ENCODE measurements around the gene SYNGR2.
"Not testable (repeated sequence)": the region's sequence is repeated elsewhere in the genome, so short reads cannot be mapped to it uniquely, and the experiment has no call there.

The SYNGR2 gene

DNA sequence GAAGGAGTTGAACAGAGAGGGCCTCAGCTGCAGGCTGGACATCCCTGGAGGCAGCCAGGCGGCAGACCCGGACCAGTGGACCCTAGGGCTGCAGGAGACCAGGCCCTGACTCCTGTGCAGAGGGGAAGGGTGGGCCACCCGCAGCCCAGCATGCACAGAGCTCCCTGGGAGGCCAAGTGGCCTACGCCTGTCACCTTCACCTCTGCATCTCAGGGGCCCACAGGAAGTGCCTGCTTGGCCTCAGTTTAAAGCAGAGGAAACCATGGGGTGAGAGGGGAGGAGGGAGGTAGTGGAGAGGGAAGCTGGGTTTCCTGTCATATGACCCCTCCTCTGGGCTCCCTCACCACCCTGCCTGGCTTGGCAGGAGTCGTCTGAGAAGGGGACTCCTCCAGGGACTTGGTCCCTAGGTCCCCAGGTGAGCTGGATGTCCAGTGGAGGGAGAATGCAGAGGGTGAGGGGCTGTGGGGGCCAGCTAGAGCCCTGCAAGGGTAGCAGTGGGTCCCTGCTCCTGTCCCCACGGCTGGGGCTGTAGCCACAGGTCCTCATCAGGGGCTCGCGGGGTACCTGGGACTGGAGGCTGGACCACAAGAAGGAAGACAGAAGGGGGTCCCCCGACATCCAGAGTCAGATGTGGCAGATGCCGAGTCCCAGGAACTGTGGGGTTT lies 37.8 kb upstream of the SYNGR2 start, which contains the start of gene TMC8:
TMC8 (plus strand) TSS at position 335 of the 665 bp plus-strand sequence. CDS start 818 bp downstream, outside the sequence.
- peak; percentile 81 for DNase-seq

DNA sequence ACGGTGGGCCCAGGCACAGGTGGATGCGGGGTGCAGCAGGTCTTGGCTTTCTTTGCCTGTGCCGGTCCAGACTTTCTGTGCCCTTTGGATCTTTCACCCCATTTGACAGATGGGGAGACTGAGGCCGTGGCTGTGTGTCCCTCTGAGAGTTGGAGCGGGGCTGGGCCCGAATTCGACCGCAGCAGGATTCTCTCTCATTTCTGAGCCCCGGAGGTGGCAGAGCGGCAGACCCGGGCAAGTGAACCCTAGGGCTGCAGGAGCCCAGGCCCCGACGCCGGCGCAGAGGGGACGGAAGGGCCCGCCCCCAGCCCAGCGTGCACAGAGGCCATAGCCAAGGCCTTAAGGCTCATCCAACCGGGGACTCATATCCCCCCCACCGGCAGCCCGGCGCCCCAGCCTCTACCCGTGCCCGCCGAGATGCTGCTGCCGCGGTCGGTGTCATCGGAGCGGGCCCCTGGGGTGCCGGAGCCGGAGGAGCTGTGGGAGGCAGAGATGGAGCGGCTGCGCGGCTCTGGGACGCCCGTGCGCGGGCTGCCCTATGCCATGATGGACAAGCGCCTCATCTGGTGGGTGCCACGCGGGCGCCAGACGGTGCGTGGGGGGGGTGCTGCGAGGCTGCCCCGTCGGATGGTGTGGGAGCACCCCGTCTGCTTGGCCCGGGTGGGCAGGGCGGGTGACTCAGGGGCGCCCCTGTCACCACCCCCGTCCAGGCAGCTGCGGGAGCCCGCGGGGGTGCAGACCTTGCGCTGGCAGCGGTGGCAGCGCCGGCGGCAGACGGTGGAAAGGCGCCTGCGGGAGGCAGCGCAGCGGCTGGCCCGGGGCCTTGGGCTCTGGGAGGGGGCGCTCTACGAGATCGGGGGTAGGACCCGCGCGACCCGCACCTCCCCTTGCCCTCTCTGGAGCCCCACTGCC lies 37.0 kb upstream of the SYNGR2 start:
- DNase-seq: peak; percentile 66

DNA sequence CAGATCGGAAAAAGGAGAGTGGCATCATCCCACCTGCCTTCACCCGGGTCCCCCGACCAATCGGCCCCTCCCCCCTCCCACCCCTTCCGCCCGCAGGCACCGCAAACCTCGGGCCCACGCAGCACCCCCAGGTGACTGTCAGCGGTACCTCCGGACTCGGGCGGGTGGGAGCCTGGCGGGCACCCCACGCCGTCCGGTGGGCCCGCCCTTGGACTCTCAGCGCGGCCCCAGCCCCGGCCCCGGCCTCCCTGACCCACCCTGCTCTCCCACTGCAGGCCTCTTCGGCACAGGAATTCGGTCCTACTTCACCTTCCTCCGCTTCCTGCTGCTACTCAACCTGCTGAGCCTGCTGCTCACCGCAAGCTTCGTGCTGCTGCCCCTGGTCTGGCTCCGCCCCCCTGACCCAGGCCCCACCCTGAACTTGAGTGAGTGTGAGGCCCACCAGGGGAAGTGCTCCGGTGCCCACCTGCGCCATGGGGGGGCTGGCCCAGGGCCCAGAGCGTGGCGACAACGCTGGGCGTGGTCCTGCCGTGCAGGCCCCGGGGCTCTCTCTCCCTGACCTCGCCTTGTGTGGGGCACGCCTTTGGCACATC lies 36.2 kb upstream of the SYNGR2 start:
- peak; percentile 74 for DNase-seq

DNA sequence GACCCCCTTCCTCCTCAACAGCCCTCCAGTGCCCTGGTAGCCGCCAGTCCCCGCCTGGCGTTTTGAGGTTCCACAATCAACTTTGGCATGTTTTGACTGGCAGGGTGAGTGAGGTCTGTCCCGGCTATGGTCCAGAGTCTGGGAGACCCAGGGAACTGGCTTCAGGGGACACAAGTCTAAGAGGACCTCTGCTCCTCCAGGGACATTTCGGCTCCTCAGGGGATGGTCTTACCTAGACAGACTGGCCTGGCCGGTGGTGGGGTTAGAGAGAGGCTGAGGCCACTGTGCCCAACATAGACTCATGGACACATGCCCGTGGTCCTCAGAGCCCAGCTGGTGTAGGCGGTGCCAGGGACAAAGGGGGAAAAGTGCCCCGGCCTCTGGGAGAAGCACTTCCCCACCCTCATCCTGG lies 35.6 kb upstream of the SYNGR2 start:
- DNase-seq: no peak

DNA sequence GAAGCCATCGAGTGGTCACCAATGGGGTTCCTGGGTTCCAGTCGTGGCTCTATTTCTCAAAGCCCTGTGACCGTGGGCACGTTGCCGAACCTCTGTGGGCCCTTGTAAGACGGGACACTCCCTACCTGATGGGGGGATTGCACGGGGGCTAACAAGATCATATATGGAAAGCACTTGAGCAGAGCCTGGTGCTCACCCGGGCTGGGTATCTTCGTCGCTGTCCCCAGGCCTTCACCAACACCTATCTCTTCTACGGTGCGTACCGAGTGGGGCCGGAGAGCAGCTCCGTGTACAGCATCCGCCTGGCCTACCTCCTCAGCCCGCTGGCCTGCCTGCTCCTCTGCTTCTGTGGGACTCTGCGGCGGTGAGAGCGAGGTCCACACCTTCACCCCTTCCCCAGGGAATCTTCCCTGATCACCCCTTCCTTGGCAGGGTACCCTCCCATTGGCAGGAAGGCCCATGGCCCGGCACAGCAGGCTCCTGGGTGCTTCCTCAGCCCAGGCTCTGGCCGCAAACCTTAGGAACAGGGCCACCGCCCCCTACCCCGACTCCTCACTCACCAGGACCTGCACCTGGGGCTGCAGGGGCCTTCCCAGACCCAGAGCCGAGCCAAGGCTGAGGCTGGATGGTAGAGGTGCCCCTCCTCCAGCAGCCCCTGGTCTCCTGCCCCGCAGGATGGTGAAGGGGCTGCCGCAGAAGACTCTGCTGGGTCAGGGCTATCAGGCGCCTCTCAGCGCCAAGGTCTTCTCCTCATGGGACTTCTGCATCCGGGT lies 35.0 kb upstream of the SYNGR2 start:
- DNase-seq: no peak

DNA sequence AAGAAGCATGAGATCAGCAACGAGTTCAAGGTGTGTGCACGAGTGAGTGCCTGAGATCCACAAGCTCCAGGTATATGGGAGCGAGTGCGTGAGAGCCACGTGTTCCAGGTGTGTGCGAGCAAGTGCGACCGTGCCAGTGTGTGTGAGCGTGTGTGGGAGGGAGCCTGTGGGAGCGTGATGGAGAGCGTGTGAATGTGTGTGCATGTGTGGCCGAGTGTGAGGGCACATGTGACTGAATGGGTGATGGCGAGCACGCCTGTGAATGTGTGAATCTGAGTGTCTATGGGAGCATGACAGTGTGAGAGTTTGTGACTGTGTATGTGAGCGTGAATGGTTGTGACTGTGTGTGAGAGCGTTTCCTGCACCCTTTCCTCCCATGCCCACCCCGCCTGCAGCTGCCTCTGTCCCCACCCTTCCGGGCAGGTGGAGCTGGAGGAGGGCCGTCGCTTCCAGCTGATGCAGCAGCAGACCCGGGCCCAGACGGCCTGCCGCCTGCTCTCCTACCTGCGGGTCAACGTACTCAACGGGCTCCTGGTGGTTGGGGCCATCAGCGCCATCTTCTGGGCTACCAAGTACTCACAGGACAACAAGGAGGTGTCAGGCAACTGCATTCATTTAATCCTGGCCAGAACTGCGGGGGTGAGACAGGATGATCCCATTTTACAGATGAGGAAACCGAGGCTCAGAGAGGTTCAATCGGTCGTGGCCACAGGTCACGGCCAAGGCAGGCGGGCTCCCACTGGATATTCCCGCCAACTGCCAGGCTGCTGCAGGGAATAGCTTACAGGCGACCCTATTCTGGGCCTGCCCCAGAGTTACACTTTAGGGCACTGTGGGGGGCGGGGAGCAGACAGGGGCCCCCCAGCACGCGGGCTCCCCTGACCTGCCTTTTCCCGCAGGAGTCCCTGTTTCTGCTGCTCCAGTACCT lies 34.1 kb upstream of the SYNGR2 start:
- peak; percentile 83 for DNase-seq

DNA sequence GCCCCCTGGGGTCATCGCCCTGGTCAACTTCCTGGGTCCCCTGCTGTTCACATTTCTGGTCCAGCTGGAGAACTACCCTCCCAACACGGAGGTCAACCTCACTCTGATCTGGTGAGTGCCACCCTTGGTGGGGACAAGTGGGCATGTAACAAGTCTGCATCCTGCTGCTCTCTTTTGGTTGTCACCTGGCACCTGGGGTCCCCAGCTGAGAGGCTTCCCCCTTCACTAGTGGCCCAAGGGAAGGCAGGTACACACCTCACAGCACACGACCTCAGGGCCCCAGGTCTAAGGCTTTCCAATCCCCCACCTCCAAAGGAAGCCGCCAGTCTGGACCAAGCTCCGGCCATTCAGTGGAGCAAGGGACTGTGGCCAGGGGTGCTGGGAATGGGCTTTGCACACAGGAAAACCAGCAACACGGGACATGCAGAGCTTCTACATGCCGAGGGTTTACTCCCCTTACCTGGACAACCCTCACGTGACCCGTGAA lies 33.4 kb upstream of the SYNGR2 start:
- DNase-seq: no peak

DNA sequence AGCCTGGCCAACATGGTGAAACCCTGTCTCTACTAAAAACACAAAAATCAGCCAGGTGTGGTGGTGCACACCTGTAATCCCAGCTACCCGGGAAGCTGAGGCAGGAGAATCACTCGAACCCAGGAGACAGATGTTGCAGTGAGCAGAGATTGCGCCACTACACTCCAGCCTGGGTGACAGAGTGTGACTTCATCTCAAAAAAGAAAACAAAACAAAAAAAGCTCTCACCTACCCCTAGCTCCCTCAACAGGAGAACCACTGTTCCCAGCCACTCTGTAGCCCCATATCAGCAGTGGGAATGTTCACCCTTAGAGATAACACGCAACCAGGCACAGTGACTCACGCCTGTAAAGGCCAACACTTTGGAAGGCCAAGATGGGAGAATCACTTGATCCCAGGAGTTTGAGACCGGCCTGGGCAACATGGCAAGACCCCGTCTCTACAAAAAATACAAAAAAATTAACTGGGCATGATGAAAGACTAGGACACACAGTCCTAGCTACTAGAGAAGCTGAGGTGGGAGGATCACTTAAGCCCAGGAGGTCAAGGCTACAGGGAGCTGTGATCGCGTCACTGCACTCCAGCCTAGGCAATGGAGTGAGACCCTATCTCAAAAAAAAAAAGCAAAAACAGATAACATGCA lies 32.4 kb upstream of the SYNGR2 start:
- DNase-seq: no peak

DNA sequence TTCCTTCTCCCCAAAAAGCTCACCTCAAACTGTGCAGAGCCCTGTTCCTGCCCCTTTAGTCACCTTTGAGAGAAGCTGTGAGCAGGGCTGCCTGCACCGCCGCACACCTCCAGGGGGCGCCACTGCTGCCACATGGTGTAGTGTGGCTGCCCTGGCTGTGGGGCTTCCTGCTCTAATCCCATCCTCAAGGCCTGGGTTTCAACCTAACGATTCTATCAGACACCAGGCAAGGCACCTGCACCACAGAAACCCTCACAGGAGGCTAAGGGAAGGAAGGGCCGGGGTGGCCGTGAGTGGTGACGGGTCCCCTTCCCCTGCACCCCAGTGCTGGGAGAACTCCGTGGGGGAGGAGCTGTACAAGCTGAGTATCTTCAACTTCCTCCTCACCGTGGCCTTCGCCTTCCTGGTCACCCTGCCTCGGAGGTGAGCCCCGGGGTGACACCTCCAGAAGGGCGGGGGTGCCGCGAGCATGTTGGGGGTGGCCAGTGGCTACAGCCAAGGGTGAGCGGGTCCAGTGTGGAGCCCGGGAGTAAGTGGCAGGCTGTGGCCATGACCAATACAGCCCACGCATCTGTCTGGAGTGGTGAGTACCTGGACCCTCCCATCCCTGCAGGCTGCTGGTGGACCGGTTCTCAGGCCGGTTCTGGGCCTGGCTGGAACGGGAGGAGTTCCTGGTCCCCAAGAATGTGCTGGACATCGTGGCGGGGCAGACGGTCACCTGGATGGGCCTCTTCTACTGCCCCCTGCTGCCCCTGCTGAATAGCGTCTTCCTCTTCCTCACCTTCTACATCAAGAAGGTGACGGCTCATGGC lies 30.8 kb upstream of the SYNGR2 start:
- peak; percentile 75 for DNase-seq

DNA sequence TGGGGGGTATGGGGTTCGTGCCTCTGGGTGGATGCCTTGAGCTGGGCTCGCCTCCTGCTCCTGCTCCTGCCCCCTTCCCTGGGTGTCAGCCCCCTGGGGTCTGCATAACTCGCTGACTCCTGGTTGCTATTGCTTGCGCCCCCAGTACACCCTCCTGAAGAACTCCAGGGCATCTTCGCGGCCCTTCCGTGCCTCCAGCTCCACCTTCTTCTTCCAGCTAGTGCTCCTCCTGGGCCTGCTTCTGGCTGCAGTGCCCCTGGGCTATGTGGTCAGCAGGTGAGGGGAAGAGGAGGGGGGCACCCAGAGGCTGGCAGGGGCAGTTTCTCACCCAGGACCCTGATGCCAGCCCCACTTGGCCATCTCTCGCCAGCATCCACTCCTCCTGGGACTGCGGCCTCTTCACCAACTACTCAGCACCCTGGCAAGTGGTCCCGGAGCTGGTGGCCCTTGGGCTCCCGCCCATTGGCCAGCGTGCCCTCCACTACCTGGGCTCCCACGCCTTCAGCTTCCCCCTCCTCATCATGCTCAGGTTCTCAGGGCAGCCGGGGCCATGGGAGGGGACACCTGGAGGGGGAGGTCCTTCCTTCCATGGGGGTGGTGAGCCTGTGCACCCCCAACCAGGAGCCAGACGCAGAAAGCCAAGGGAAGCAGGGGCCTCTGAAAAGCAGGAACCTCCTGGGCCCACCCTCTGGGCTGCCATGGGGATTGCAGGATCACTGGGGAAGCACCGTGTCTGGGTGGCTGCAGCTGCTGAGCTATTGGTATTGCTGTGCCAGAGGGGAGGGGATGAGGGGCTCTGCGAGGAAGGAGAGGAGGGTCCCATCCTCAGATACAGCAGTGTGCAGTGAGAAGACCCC lies 29.9 kb upstream of the SYNGR2 start:
- no peak for DNase-seq

DNA sequence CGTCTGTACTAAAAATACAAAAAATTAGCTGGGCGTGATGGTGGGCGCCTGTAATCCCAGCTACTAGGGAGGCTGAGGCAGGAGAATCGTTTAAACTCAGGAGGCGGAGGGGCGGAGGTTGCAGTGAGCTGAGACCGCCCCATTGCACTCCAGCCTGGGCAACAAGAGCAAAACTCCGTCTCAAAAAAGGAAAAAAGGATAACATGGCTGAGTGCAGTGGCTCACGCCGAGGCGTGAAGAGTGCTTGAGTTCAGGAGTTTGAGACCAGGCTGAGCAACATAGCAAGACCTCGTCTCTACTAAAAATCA lies 28.6 kb upstream of the SYNGR2 start:
- not testable (repeated sequence) for DNase-seq

DNA sequence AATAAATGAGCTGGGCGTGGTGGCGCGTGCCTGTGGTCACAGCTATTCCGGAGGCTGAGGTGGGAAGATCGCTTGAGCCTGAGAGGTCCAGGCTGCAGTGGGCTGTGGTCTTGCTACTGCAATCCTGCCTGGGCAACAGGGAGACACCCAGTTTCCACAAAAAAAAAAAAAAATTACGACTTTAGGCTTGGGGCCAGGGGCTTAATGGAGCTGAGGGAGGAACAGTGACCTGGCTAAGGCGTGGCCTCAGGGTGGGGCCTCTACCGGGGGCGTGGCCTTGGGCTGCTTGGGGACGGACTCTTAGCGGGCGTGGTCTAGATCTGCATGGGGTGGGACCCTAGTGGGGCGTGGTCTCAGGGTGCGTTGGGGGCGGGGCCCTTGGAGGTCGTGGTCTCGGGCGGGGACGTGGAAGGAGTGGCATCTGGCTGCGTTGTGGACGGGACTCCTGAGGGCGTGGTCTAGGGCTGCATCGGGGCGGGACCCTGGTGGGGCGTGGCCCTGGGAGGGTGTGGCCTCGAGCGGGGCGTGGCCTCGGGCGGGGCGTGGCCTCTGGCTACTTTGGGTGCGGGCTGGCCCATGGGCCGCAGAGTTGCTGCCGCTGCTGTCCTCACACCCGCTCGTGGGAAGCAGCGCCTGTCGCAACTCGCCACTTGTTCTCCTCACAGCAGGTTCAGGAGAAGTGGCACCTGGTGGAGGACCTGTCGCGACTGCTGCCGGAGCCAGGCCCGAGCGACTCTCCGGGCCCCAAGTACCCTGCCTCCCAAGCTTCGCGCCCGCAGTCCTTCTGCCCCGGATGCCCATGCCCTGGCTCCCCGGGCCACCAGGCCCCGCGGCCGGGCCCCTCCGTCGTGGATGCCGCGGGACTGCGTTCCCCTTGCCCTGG lies 28.0 kb upstream of the SYNGR2 start:
- peak; percentile 99 for DNase-seq

DNA sequence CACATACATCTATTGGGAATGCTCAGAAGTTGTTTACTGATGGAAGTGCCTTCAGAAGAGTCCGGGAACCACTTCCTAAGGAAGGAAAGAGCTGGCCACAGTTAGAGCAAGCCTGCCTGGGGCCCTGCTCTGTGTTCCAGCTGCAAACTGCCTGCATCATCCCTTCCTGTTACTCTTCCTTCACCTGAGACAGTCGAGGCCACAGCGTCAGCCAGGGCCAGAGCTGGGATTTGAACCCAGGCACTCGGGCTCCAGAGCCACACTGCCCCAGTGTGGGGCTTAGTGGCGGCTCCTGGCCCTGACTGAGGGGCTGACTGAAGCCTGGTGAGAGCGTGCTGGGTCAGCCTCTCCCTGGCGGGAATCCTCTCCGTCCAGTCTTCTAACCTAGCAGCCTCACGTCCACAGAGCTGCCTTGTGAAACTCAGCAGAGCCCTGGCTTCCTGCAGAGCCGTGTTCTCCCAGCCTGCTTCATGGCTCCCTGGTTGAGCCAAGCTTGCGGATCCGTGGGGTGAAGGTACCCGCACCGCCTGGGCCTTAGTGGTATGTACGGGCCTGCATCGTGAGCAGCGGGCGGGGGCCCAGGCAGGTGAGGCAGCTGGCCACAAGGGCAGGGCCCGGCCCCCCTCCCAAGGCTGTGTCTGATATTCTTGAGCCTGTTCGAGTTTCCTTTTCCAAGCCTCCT lies 26.8 kb upstream of the SYNGR2 start:
- DNase-seq: no peak

DNA sequence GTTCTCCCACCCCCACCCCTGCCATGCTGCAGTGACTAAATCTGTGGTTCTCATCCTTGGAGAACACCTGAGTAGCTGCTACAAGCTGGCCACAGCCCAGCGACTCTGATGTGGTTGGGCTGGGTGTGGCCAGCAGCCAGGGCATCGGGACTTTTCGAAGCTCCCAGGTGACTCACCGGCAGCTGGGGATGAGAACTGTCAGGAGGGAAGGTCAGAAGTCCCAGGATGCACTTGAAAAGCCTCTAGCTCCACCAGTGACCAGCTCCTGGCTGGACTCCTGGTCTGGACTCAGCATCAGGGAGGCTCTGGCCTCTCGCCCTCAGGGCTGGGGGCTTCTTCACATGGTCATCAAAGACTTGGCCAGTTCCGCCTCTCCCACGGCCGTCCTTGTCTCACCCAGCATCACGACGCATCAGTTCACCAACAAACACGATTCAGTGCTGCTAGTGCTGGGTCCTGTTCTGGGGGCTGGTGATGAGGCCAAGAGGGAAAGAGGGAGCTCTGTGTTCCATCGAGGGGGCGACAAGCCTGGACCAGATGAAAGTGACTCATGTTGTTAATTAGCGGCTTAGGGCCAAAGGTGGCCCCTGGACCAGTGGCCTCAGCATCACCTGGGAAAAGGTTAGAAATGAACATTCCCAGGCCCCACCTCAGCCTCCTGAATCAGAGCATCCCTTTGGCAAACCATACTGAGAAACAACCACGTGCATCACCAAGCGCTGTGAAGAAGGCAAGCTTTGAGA lies 26.1 kb upstream of the SYNGR2 start:
- DNase-seq: no peak

DNA sequence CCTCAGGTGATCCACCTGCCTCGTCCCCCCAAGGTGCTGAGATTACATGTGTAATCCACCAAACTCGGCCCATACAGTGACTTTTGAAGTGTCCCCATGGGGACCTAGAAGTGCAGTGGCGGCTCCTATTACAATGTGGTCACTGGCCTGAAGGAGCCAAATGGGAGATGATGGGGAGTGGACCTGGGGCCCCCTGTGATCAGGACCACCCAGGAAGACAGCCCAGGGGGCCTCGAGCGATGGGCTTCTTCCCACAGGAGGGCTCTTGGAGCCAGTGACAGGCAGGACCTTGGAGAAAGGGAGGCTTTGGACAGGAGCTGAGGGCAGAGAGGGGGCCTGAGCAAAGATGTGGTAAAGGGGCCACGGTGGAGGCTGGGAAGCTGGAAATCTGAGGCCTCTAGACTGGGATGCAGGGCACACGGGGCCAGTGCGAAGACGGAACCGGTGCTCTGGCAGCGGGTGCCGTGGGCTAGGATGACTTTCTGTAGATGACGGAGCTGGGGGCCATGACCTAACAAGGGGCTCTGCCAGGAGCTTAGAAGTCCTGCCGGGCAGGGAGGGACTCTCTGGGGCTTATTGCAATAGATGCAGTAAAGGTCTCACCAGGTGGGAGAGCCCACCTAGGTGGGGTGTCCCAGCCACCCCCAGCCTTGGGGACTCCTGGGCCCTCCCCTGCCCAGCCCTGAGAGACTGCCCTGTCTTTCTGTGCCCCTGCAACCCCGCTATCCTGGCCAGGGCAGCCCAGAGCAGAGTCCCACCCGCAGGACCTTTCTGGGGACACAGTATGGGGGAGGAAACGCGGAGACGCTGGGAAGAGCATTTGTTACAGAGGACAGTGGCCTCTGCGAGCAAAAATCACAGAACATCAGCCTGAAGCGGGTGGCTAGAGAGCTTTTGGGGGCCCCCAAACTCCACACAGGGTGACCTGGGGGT lies 24.9 kb upstream of the SYNGR2 start:
- no peak for DNase-seq
